Peyer's patch (tissue), 4 donors: Measurements from ENCODE around the gene NCBP2. TPM values are rescaled to one million over a fixed set of nuclear protein-coding genes. Genes with fewer than 3 reads are reported as not detected.
A peak's percentile ranks its signal among the peaks of the same experiment; 100 is the strongest.

ENCODE experiments used
- DNase-seq, 3 donors: peaks; one replicate each; pipeline ENCODE4 v3.0.0-alpha.2; 2017 to 2019
- H3K27ac ChIP-seq, 4 donors: fragments of 200-600 bp; sonication (generic); one replicate each; pipeline ENCODE4 v1.5.1; 2016 to 2019
- H3K27me3 ChIP-seq, 2 donors: fragments of 200-600 bp; sonication (generic); one replicate each; pipeline ENCODE4 v1.5.1; 2019
- H3K36me3 ChIP-seq, 3 donors: fragments of 200-600 bp; sonication (generic); one replicate each; pipeline ENCODE4 v1.5.1; 2016 to 2019
- H3K4me1 ChIP-seq, 4 donors: fragments of 200-600 bp; sonication (generic); one replicate each; pipeline ENCODE4 v1.5.1; 2016 to 2019
- H3K4me3 ChIP-seq, 4 donors: fragments of 200-600 bp; sonication (generic); 1 replicate in 3 of 4; 2 replicates in 1 of 4; pipeline ENCODE4 v1.5.1; 2016 to 2019; ENCODE audit warnings: mild to moderate bottlenecking in 1 of 4
- H3K9me3 ChIP-seq, 4 donors: fragments of 200-600 bp; sonication (generic); one replicate each; pipeline ENCODE4 v1.5.1; 2016 to 2019; ENCODE audit warnings: mild to moderate bottlenecking in 1 of 4
- CTCF ChIP-seq, 6 experiments: fragments of 450-650 bp in 4 of 6; fragments of 200-600 bp in 2 of 6; sonication (generic) in 1 of 6; IDR thresholded peaks; one replicate each; pipeline ENCODE4 v1.5.1; 2017 to 2019; ENCODE audit warnings: antibody characterized with exemption in 6 of 6, mild to moderate bottlenecking in 3 of 6, moderate library complexity in 1 of 6
- POLR2A ChIP-seq, 2 donors: fragments of 450-650 bp; IDR thresholded peaks; one replicate each; pipeline ENCODE4 v1.5.1; 2017; ENCODE audit warnings: antibody characterized with exemption in 2 of 2, mild to moderate bottlenecking in 2 of 2, moderate library complexity in 2 of 2
- total RNA-seq, 4 donors: library from RNA; depleted of rRNA; stranded (reverse); fragments of >200 nt; gene quantifications; one replicate each; pipeline ENCODE4 v1.1.0, GENCODE V29; 2016

Gene NCBP2
- total RNA-seq, 4 donors from 2014 or later = 21.7 to 61.1 (median 31.8) TPM

GRCh38 chr3:196987022-196987421 is 44.7 kb upstream of the NCBP2 start:
- Histone ChIP-seq H3K27ac (no peak overlapping the region), H3K4me3 (no peak overlapping the region), H3K9me3 (no peaks in the 10 kb centered on the region), H3K36me3 (no peaks in the 10 kb centered on the region), H3K4me1 (peaks cover 0 to 22% (median 0%) of the 10 kb centered on the region in 4 donors), H3K27me3 (no peaks in the 10 kb centered on the region)
- TF ChIP-seq POLR2A (IDR thresholded peaks at IDR 0.05) (no peak), CTCF (IDR thresholded peaks at IDR 0.05) (no peak)
- DNase-seq = peak in 1 of 3 donors; percentile 26

- no peaks in the 10 kb centered on the region for H3K9me3 ChIP-seq
- no peak for TF ChIP-seq POLR2A (IDR thresholded peaks at IDR 0.05)
- TF ChIP-seq CTCF (IDR thresholded peaks at IDR 0.05) = no peak
- H3K27ac ChIP-seq = peak overlapping the region in 1 of 4 donors; percentile 60
- no peak overlapping the region for H3K4me3 ChIP-seq
- peak in 1 of 3 donors; percentile 1 for DNase-seq
- no peaks in the 10 kb centered on the region for H3K27me3 ChIP-seq
- peaks cover 0 to 22% (median 0%) of the 10 kb centered on the region in 4 donors for H3K4me1 ChIP-seq
- no peaks in the 10 kb centered on the region for H3K36me3 ChIP-seq
Observed at GRCh38 chr3:196985954-196986885, 43.9 kb upstream of the NCBP2 start.

GRCh38 chr3:196985298-196985697 is 43.0 kb upstream of the NCBP2 start:
- H3K4me1 ChIP-seq = peaks cover 0 to 22% (median 0%) of the 10 kb centered on the region in 4 donors
- peak in 2 of 3 donors; percentile 54 to 64 for DNase-seq

GRCh38 chr3:196983186-196983585 is 40.9 kb upstream of the NCBP2 start:
- no peak overlapping the region for H3K27ac ChIP-seq
- H3K36me3 ChIP-seq = no peaks in the 10 kb centered on the region
- TF ChIP-seq POLR2A (IDR thresholded peaks at IDR 0.05) (no peak), CTCF (IDR thresholded peaks at IDR 0.05) (no peak)
- H3K4me3 ChIP-seq = no peak overlapping the region
- peaks cover 0 to 20% (median 0%) of the 10 kb centered on the region in 4 donors for H3K4me1 ChIP-seq
- H3K9me3 ChIP-seq = no peaks in the 10 kb centered on the region
- H3K27me3 ChIP-seq = no peaks in the 10 kb centered on the region
- no peak for DNase-seq

More at GRCh38 chr3:196985298-196985697, 43.0 kb upstream of the NCBP2 start:
- Histone ChIP-seq H3K27ac (peak overlapping the region in 2 of 4 donors; percentile 42 to 60), H3K27me3 (no peaks in the 10 kb centered on the region), H3K4me3 (no peak overlapping the region), H3K36me3 (no peaks in the 10 kb centered on the region), H3K9me3 (no peaks in the 10 kb centered on the region)
- TF ChIP-seq CTCF (IDR thresholded peaks at IDR 0.05) (no peak), POLR2A (IDR thresholded peaks at IDR 0.05) (no peak)

GRCh38 chr3:196981657-196982056 is 39.3 kb upstream of the NCBP2 start:
- Histone ChIP-seq H3K36me3 (no peaks in the 10 kb centered on the region), H3K9me3 (no peaks in the 10 kb centered on the region), H3K27ac (no peak overlapping the region), H3K4me3 (no peak overlapping the region), H3K4me1 (peaks cover 0 to 7% (median 0%) of the 10 kb centered on the region in 4 donors), H3K27me3 (no peaks in the 10 kb centered on the region)
- TF ChIP-seq POLR2A (IDR thresholded peaks at IDR 0.05) (no peak), CTCF (IDR thresholded peaks at IDR 0.05) (no peak)
- peak in 1 of 3 donors; percentile 26 for DNase-seq
